Rectal smooth muscle tissue (tissue), 1 donor: ENCODE data around the gene ZNF124.
"Not testable (repeated sequence)": the region's sequence is repeated elsewhere in the genome, so short reads cannot be mapped to it uniquely, and the experiment has no call there.

Source experiments
- H3K27ac ChIP-seq: one replicate; pipeline ENCODE4 v1.7.0; 2013; ENCODE audit warnings: low read depth, low read length, inconsistent platforms
- H3K27me3 ChIP-seq: one replicate; pipeline ENCODE4 v1.7.0; 2013; ENCODE audit warnings: low read length; ENCODE audit not compliant: control insufficient read depth, insufficient read depth
- H3K36me3 ChIP-seq: one replicate; pipeline ENCODE4 v1.7.0; 2013; ENCODE audit warnings: low read length; ENCODE audit not compliant: control insufficient read depth, insufficient read depth
- H3K4me1 ChIP-seq: one replicate; pipeline ENCODE4 v1.7.0; 2013; ENCODE audit warnings: low read length; ENCODE audit not compliant: control insufficient read depth, insufficient read depth
- H3K4me3 ChIP-seq: one replicate; pipeline ENCODE4 v1.7.0; 2013; ENCODE audit warnings: low read length
- H3K9ac ChIP-seq: one replicate; pipeline ENCODE4 v1.7.0; 2013; ENCODE audit warnings: low read length

The ZNF124 gene

DNA sequence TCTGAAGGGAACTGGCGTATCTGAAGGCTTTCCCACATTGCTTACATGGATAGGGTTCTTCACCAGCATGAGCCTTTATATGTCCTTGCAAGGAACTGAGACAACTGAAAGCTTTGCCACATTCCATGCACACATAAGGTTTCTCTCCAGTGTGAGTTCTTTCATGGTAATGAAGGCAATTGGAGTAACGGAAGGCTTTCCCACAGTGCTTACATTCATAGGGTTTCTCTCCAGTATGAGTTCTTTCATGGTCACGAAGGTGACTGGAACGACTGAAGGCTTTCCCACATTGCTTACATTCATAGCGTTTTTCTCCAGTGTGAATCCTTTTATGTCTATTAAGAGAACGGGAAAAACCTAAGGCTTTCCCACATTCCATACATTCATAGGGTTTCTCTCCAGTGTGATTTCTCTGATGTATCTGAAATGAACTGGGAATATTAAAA lies 15.0 kb downstream of the ZNF124 start:
- Histone ChIP-seq H3K4me1 (no peaks in the 10 kb centered on the region), H3K9ac (no peak overlapping the region), H3K27me3 (no peaks in the 10 kb centered on the region), H3K36me3 (peaks cover 31% of the 10 kb centered on the region), H3K27ac (no peak overlapping the region), H3K4me3 (no peak overlapping the region)

DNA sequence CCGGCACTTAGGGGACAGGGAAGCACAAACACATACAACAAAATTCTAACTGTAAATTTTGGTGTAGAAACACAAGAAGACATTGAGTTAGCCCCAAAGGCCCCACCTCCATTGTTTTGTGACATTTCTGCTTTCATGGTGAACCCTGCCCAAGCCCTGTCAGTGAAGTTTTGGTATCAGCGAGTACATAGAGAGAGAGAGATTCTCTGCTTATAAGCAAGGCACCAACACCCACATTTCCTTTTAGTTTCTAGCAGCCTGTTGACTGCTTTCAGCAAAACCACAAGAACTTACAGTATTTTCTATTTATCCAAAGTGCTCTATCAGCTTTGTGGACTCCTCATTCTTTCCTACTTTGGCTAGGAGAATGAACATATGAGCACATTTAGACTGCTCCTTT lies 24.0 kb downstream of the ZNF124 start:
- Histone ChIP-seq H3K27me3 (no peaks in the 10 kb centered on the region), H3K9ac (no peak overlapping the region), H3K27ac (no peak overlapping the region), H3K4me3 (no peak overlapping the region), H3K36me3 (no peaks in the 10 kb centered on the region), H3K4me1 (no peaks in the 10 kb centered on the region)

DNA sequence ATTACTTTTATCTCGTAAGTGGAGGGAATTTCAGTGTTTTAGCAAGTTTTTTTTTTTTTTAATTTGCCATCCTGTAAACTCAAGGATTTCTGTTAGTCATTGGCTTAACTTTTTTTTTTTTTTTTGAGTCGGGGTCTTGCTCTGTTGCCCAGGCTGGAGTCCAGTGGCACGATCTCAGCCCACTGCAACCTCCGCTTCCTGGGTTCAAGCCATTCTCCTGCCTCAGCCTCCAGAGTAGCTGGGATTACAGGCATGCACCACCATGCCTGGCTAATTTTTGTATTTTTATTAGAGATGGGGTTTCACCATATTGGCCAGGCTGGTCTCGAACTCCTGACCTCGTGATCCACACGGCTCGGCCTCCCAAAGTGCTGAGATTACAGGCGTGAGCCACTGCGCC lies 24.7 kb downstream of the ZNF124 start:
- not testable (repeated sequence) for H3K9ac ChIP-seq, H3K27me3 ChIP-seq, H3K4me1 ChIP-seq, H3K27ac ChIP-seq, H3K36me3 ChIP-seq, H3K4me3 ChIP-seq

DNA sequence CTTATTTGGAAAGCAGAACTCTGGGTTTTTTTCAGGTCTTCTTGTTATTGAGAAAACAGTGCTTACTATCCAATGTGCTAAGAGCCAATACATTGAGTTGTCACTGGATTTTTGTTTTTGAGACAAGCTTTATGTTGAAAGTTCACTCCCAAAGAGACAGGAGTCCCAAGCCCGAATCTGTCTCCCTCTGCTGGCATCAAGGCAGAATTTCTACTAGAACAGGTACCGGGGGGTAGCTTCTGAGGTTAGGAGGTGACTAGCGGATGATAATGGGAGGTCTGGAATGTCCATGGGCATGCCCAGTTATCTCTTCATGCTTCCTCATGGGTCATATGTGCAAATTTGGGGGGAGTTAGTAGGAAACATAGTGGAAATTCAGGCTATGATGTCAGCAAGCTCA lies 25.1 kb downstream of the ZNF124 start:
- H3K27ac ChIP-seq = no peak overlapping the region
- no peak overlapping the region for H3K4me3 ChIP-seq
- H3K9ac ChIP-seq = no peak overlapping the region
- no peaks in the 10 kb centered on the region for H3K27me3 ChIP-seq
- no peaks in the 10 kb centered on the region for H3K36me3 ChIP-seq
- no peaks in the 10 kb centered on the region for H3K4me1 ChIP-seq

DNA sequence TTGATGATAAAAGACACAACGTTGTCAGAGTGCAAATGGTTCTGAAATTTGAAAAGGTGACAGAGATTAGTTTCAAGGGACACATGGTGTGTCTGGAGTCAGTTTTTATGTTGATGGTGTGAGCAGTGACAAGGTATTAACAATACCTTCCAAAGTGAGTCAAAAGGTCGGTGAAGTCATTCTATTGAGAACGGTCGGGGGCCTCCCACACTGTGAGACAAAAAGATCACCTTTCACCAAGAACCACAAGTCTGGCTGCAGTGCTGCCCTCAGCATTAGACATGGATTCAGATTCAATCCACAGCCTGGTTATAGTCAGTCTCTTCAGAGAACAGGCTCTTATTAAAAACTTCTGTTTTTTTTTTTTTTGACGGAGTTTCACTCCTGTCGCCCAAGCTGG lies 26.5 kb downstream of the ZNF124 start:
- Histone ChIP-seq H3K36me3 (no peaks in the 10 kb centered on the region), H3K27me3 (no peaks in the 10 kb centered on the region), H3K4me3 (no peak overlapping the region), H3K27ac (no peak overlapping the region), H3K4me1 (no peaks in the 10 kb centered on the region), H3K9ac (no peak overlapping the region)

DNA sequence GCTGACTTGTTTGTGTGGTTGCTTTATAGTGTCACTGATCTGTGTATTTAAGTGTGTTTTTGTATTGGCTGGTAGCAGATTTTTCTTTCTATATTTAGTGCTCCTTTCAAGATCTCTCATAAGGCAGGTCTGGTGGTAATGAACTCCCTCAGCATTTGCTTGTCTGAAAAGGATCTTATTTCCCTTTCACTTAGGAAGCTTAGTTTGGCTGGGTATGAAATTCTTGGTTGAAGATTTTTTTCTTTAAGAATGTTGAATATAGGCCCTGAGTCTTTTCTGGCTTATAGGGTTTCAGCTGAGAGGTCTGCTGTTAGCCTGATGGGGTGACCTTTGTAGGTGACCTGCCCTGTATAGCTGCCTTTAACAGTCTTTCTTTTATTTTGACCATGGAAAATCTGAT lies 32.3 kb downstream of the ZNF124 start:
- not testable (repeated sequence) for H3K4me3 ChIP-seq, H3K27me3 ChIP-seq, H3K9ac ChIP-seq, H3K36me3 ChIP-seq, H3K27ac ChIP-seq, H3K4me1 ChIP-seq

DNA sequence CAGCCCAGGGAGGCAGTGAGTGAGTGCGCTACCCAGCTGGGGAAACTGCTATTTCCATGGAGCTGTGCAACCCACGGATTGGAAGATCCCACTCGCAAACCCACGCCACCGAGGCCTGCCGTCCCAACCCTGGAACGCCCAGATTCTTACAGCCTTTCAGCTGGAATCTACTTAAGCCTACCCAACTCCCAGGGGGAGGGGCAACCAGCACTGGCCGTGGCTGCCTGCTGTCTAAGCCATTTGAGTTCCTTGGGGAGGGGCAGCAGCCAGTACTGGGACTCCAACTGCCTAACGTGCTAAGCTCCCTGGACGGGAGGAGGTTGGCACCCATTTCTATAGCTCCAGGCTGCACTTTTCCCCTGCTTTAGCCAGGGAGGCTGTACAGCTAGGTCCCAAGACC lies 40.6 kb downstream of the ZNF124 start:
- H3K4me3 ChIP-seq = no peak overlapping the region
- H3K27me3 ChIP-seq = no peaks in the 10 kb centered on the region
- H3K36me3 ChIP-seq = peaks cover 3% of the 10 kb centered on the region
- H3K4me1 ChIP-seq = no peaks in the 10 kb centered on the region
- H3K27ac ChIP-seq = no peak overlapping the region
- H3K9ac ChIP-seq = no peak overlapping the region

DNA sequence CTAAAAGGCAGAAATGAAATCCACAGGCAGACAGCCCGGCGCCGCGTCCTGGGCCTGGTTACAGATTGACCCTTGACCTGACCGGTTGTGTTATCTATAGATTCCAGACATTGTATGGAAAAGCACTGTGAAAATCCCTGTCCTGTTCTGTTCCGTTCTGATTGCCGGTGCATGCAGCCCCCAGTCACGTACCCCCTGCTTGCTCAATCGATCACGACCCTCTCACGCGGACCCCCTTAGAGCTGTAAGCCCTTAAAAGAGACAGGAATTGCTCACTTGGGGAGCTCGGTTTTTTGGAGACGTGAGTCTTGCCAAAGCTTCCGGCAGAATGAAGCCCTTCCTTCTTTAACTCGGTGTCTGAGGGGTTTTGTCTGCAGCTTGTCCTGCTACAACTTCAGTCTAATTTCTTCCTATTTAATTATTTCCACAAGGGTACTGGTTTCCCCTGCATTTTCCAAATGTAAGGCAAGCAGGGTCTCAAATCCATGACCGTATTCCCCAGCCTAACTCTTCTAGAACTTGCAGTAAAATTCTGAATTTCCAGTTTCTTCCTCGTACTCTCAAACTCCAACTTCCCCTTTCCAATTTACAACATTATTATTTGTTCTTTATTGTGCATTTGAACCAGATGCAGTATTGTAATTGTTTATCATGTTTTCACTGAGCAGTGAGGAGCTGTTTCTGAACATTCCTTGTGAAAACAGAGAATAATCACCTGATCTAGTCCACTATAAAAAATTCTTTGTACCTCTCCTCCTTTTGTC lies 44.1 kb downstream of the ZNF124 start:
- not testable (repeated sequence) for H3K9ac ChIP-seq, H3K27me3 ChIP-seq, H3K27ac ChIP-seq, H3K4me1 ChIP-seq, H3K36me3 ChIP-seq
- peak overlapping the region; percentile 32 for H3K4me3 ChIP-seq

DNA sequence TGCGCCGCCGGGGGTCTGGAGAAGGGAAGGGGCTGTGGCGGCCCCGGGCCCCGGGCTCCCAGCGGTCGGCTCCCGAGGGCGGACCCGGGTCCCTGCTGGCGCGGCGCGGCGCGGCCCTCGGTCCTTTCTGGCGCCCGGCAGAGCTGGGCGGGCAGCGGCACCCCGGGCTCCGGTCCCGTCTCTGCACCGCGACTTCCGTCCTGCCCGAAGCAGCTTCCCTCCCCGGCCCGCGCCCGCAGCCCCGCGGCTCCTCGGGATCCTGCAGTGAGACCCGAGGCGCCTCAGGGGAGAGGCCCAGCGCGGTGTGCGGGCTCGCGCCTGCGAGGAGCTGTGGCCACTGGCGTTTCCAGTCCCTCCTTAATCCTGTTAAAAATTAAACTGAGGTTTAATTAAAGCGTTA lies 45.2 kb downstream of the ZNF124 start:
- not testable (repeated sequence) for H3K27ac ChIP-seq, H3K36me3 ChIP-seq, H3K4me3 ChIP-seq, H3K9ac ChIP-seq, H3K4me1 ChIP-seq, H3K27me3 ChIP-seq

DNA sequence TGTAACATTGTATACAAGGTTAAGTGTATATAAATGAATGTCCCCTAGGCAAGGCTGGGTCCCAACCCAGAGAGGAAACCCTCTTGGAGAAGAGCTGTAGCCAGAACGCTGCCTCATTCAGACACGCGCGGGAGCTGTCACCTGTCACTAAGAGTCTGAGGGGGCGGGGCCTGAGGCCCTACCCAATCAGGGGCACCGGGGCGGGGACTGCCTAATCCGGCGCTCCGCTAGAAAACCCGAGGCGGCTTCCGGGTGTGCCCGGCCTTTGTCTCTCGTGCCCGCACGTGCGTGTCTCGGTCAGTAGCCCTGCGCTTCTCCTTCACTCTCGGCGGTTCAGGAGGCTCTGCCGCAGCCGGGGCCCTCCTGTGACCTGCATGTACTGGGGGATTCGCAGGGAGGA lies 45.7 kb downstream of the ZNF124 start:
- not testable (repeated sequence) for H3K4me1 ChIP-seq, H3K4me3 ChIP-seq, H3K36me3 ChIP-seq, H3K27me3 ChIP-seq, H3K9ac ChIP-seq, H3K27ac ChIP-seq

DNA sequence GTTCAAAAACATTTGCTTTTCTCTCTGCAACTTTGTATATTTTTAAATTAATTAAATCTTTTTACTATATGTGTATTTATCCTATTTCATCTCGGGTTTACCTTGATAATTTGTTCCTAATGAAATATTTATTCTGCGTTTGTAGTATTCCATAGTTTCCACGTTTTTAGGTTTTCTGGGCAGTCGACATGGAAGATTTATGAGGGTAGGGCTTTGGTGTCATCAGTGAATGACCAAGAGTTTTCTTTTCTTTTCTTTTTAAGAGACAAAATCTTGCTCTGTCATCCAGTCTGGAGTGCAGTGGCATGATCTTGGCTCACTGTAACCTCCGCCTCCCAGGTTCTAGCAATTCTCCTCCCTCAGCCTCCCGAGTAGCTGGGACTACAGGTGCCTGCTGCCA lies 50.4 kb downstream of the ZNF124 start:
- H3K27ac ChIP-seq = no peak overlapping the region
- H3K4me3 ChIP-seq = no peak overlapping the region
- H3K36me3 ChIP-seq = no peaks in the 10 kb centered on the region
- no peaks in the 10 kb centered on the region for H3K4me1 ChIP-seq
- no peak overlapping the region for H3K9ac ChIP-seq
- no peaks in the 10 kb centered on the region for H3K27me3 ChIP-seq

DNA sequence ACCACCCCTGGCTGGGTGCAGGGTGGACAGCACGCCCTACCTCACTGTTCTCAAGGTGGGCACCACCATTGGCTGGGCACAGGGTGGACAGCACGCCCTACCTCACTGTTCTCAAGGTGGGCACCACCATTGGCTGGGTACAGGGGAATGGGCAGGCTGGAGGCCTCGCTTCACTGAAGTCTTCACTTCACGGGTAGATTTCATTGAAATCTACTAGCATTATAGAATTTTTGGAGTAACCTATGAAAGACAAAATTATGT lies 51.5 kb downstream of the ZNF124 start:
- H3K36me3 ChIP-seq, H3K27ac ChIP-seq, H3K9ac ChIP-seq, H3K27me3 ChIP-seq, H3K4me1 ChIP-seq, H3K4me3 ChIP-seq: not testable (repeated sequence)

DNA sequence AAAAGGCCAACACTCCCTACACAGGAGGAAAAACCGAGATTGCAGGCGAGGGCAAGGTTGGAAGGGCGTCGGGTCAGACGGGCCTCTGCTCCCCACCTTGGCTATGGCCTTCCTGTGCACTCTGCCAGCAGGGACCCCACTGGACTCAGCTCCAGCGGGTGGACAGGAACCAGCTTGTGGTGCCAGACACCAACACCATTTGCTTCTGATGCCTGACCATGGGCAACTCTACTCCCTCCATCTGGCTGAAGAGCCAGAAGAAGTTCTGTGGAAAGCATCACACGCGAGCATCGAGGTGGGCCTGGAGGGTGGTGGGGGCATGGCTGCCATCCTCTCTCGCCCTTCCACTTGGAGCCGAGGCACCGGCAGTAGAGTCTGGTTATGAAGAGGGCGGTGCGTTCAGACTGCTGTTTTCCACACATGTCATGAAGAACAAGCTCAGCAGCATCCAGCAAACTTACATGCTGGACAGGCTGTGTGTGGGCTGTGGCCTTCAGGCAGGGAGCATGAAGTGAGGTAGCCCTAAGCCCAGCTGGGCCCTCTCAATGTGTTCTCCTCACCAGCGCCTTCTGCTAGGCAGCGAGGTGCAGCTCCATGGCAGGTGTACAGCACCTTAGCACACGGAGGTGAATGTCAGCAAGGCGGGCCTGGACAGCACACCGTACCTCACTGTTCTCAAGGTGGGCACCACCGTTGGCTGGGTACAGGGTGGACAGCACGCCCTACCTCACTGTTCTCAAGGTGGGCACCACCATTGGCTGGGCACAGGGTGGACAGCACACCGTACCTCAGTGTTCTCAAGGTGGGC lies 52.0 kb downstream of the ZNF124 start:
- Histone ChIP-seq H3K4me3 (no peak overlapping the region), H3K9ac (no peak overlapping the region), H3K27me3 (no peaks in the 10 kb centered on the region), H3K36me3 (no peaks in the 10 kb centered on the region), H3K4me1 (no peaks in the 10 kb centered on the region), H3K27ac (no peak overlapping the region)
